HepG2 (cell line): Measurements from ENCODE around the gene CEMP1. TPM values are rescaled to one million over a fixed set of nuclear protein-coding genes. Genes with fewer than 3 reads are reported as not detected.

Experiments
- ARID2 ChIP-seq: sonication (generic); formaldehyde crosslinking; IDR thresholded peaks from 2 replicates; pipeline ENCODE4 v1.8.1; 2022; ENCODE audit warnings: mild to moderate bottlenecking, missing genetic modification reagents, borderline replicate concordance
- CENPBD1 ChIP-seq: sonication (generic); formaldehyde crosslinking; IDR thresholded peaks from 2 replicates; pipeline ENCODE4 v1.8.0; 2022; ENCODE audit warnings: missing genetic modification reagents, low read depth, mild to moderate bottlenecking, borderline replicate concordance
- FOXK2 ChIP-seq: fragments of 450-650 bp; IDR thresholded peaks from 2 replicates; pipeline ENCODE4 v1.6.1; 2016
- KLF15 ChIP-seq: sonication (generic); formaldehyde crosslinking; IDR thresholded peaks from 2 replicates; pipeline ENCODE4 v1.8.1; 2023; ENCODE audit warnings: borderline replicate concordance, mild to moderate bottlenecking, inconsistent platforms, missing genetic modification reagents, mixed read lengths
- MED8 ChIP-seq: sonication (generic); formaldehyde crosslinking; IDR thresholded peaks from 2 replicates; pipeline ENCODE4 v1.8.1; 2023; ENCODE audit warnings: mild to moderate bottlenecking, missing genetic modification reagents; ENCODE audit not compliant: insufficient replicate concordance
- RXRB ChIP-seq: IDR thresholded peaks from 2 replicates; pipeline ENCODE4 v1.6.1; 2016; ENCODE audit warnings: borderline replicate concordance, missing genetic modification reagents, missing compliant biosample characterization
- SKIL ChIP-seq: sonication (generic); formaldehyde crosslinking; IDR thresholded peaks from 2 replicates; pipeline ENCODE4 v1.8.0; 2022; ENCODE audit warnings: missing genetic modification reagents, mild to moderate bottlenecking, moderate library complexity, borderline replicate concordance
- TSC22D2 ChIP-seq: sonication (generic); formaldehyde crosslinking; IDR thresholded peaks from 2 replicates; pipeline ENCODE4 v1.5.1; 2020; ENCODE audit warnings: missing genetic modification reagents, mild to moderate bottlenecking, borderline replicate concordance
- ZFP36 ChIP-seq: fragments of 150-350 bp; IDR thresholded peaks from 2 replicates; pipeline ENCODE4 v1.6.1; 2018; ENCODE audit warnings: borderline replicate concordance, low read length, low read depth; ENCODE audit not compliant: partially characterized antibody
- ZKSCAN1 ChIP-seq: fragments of 150-350 bp; IDR thresholded peaks from 2 replicates; pipeline ENCODE4 v1.6.1; 2014; ENCODE audit warnings: low read length
- ZNF30 ChIP-seq: sonication (generic); formaldehyde crosslinking; IDR thresholded peaks from 2 replicates; pipeline ENCODE4 v1.5.0; 2020; ENCODE audit warnings: mild to moderate bottlenecking, missing genetic modification reagents
- polyA plus RNA-seq, 8 experiments: library from polyadenylated mRNA; depleted of rRNA in 3 of 8; stranded (reverse) in 7 of 8; unstranded in 1 of 8; fragments of >200 nt; fragmentation: Illumina TruSeq in 4 of 8; extraction: Trizol in 4 of 8; gene quantifications; 2 replicates each; pipeline versions ENCODE4 v1.2.1 to v1.2.3, GENCODE V29; 2011 to 2016; ENCODE audit warnings: low read depth in 4 of 8, missing spikeins in 1 of 8, mixed read lengths in 1 of 8; ENCODE audit not compliant: insufficient read depth in 1 of 8
- total RNA-seq, 5 experiments: library from RNA; depleted of rRNA; stranded (reverse); fragments of >200 nt; fragmentation: Illumina TruSeq; extraction: Trizol; gene quantifications; 2 replicates each; pipeline ENCODE4 v1.2.3, GENCODE V29; 2016; ENCODE audit warnings: low read depth in 1 of 5
- TF ChIP-seq, protein P1 (sequence below): sonication (generic); formaldehyde crosslinking; IDR thresholded peaks from 2 replicates; pipeline ENCODE4 v1.4.0; 2020; ENCODE audit warnings: mild to moderate bottlenecking, missing genetic modification reagents
- TF ChIP-seq, protein P2 (sequence below): sonication (generic); formaldehyde crosslinking; IDR thresholded peaks from 2 replicates; pipeline ENCODE4 v1.9.0; 2021; ENCODE audit warnings: missing genetic modification reagents, mild to moderate bottlenecking, borderline replicate concordance
- TF ChIP-seq, protein P3 (sequence below): sonication (generic); formaldehyde crosslinking; IDR thresholded peaks from 2 replicates; pipeline ENCODE4 v1.4.0; 2020; ENCODE audit warnings: missing genetic modification reagents

CEMP1 gene
- total and polyA plus RNA-seq, 2 of the 13 experiments (the other 11 are each of a cell fraction or from before 2014, with no cell fraction given): not detected

DNA sequence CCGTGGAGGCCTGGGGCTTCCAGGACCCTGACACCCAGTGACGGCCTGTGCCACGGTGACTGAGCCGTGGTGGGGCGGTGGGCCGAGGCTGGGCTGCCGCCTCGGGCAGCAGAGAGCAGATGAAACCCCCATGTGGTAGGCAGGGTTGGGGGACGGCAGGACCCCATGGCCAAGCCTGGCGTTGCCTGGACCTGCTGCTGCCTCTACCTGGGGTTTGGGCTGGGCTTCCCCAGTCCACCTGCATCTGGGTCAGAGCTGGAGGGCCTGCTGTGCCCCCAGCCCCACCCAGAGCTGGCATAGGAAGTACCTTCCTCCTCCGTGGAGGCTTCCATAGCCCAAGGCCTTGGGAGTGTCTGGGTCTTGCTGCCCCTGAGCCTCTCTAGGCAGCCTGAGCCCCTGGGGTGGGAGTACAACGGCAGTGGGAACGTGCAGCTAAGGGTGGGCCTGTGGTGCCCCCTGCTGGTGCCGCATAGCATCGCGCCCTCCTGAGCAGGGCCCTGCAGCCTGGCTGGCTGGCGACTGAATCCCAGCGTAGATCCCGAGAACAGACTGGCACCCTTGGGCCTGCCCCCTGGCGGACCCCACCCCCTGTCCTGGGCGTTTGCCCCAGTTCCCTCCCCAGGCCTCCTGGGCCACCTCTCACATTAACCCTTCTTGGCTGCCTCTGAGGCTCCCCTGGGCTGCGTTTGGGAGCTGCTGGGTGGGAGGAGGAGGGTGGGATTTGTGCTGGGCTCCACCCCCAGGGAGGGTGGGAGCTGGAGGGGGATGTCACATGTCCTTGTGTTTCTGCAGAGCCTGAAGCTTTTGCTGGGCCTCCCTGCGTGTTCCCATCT lies 30.1 kb downstream of the CEMP1 start (continued):
- TF ChIP-seq, protein P1, sequence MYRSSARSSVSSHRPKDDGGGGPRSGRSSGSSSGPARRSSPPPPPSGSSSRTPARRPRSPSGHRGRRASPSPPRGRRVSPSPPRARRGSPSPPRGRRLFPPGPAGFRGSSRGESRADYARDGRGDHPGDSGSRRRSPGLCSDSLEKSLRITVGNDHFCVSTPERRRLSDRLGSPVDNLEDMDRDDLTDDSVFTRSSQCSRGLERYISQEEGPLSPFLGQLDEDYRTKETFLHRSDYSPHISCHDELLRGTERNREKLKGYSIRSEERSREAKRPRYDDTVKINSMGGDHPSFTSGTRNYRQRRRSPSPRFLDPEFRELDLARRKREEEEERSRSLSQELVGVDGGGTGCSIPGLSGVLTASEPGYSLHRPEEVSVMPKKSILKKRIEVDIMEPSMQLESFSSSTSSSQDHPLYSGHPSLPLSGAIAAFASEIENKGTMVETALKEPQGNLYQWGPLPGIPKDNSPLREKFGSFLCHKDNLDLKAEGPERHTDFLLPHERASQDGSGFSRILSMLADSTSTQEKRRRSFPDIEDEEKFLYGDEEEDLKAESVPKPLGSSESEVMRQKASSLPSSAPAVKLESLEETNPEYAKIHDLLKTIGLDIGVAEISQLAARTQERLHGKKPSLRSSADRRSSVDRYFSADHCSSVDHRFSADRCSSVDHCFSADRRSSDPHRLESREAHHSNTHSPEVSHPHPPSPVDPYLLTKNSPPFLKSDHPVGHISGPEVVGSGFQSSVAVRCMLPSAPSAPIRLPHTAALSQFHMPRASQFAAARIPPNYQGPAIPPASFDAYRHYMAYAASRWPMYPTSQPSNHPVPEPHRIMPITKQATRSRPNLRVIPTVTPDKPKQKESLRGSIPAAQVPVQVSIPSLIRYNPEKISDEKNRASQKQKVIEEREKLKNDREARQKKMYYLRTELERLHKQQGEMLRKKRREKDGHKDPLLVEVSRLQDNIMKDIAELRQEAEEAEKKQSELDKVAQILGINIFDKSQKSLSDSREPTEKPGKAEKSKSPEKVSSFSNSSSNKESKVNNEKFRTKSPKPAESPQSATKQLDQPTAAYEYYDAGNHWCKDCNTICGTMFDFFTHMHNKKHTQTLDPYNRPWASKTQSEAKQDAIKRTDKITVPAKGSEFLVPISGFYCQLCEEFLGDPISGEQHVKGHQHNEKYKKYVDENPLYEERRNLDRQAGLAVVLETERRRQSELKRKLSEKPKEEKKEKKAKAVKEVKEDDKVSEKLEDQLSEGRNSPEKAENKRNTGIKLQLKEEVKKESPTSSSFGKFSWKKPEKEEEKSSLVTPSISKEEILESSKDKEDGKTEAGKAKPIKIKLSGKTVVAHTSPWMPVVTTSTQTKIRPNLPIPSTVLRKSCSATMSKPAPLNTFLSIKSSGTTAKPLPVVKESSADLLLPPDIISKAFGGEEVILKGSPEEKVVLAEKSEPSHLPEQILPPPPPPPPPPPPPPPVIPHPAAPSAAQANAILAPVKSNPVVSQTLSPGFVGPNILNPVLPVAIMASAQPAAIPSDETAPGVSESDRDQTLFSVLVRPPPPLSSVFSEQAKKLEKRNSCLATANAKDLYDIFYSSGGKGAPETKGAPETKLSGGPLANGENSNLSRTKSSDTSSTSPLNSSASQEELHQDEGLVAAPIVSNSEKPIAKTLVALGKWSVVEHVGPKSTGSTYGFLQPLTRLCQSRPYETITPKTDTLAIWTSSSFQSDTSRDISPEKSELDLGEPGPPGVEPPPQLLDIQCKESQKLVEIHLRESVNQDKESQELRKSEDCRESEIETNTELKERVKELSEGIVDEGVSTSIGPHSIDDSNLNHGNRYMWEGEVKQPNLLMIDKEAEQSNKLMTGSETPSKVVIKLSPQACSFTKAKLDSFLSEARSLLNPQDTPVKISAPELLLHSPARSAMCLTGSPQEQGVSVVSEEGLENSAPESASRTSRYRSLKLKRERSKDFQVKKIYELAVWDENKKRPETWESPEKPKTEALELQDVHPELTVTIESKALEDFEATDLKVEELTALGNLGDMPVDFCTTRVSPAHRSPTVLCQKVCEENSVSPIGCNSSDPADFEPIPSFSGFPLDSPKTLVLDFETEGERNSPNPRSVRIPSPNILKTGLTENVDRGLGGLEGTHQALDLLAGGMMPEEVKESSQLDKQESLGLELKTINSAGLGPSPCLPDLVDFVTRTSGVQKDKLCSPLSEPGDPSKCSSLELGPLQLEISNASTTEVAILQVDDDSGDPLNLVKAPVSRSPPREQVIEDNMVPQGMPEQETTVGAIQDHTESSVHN (CRISPR knock-in tag): no peak
- TF ChIP-seq ARID2 (CRISPR knock-in tag): no peak
- TF ChIP-seq FOXK2: no peak
- no peak for TF ChIP-seq ZKSCAN1
- TF ChIP-seq, protein P2, sequence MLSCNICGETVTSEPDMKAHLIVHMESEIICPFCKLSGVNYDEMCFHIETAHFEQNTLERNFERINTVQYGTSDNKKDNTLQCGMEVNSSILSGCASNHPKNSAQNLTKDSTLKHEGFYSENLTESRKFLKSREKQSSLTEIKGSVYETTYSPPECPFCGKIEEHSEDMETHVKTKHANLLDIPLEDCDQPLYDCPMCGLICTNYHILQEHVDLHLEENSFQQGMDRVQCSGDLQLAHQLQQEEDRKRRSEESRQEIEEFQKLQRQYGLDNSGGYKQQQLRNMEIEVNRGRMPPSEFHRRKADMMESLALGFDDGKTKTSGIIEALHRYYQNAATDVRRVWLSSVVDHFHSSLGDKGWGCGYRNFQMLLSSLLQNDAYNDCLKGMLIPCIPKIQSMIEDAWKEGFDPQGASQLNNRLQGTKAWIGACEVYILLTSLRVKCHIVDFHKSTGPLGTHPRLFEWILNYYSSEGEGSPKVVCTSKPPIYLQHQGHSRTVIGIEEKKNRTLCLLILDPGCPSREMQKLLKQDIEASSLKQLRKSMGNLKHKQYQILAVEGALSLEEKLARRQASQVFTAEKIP (CRISPR knock-in tag): no peak
- TF ChIP-seq SKIL (CRISPR knock-in tag): no peak
- no peak for TF ChIP-seq ZNF30 (CRISPR knock-in tag)
- TF ChIP-seq ZFP36: no peak
- TF ChIP-seq TSC22D2 (CRISPR knock-in tag): no peak
- no peak for TF ChIP-seq CENPBD1 (CRISPR knock-in tag)
- TF ChIP-seq, protein P3, sequence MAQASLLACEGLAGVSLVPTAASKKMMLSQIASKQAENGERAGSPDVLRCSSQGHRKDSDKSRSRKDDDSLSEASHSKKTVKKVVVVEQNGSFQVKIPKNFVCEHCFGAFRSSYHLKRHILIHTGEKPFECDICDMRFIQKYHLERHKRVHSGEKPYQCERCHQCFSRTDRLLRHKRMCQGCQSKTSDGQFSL: no peak
- TF ChIP-seq KLF15 (CRISPR knock-in tag): no peak
- TF ChIP-seq MED8 (CRISPR knock-in tag): no peak
- TF ChIP-seq RXRB (CRISPR knock-in tag): peak; percentile 30; the same call in 1 of the 2 replicates
